ENCODE data around the gene CFL1. TPM values are rescaled to one million over a fixed set of nuclear protein-coding genes. Genes with fewer than 3 reads are reported as not detected.
A peak's percentile ranks its signal among the peaks of the same experiment; 100 is the strongest.

Gene CFL1
- total and polyA plus RNA-seq, 2 of the 8 experiments (the other 6 are each of a cell fraction or from before 2014, with no cell fraction given): 1,252 to 1,365 TPM

GRCh38 chr11:65884716-65885092 is 26.7 kb upstream of the CFL1 start (continued):
- peak; percentile 43 to 82; a peak in 1 of 4 replicates for TF ChIP-seq SIN3A (conservative IDR thresholded peaks at IDR 0.05 in 1 of 2, IDR thresholded peaks at IDR 0.05 in 1 of 2; ENCODE audit: low read depth in 1 of 2, low read length in 2 of 2)
- no peak for TF ChIP-seq TBP (IDR thresholded peaks at IDR 0.05; ENCODE audit: low read depth, low read length)
- TF ChIP-seq CTCF (IDR thresholded peaks at IDR 0.05; ENCODE audit: control extremely low read depth in 1 of 3, insufficient read depth in 1 of 3, low read depth in 1 of 3, low read length in 3 of 3): peak in 2 of 3 experiments; percentile 99 to 100; a peak in 3 of 4 replicates
- TF ChIP-seq GTF2F1 (IDR thresholded peaks at IDR 0.05; ENCODE audit: borderline replicate concordance, low read depth, low read length): no peak
- TF ChIP-seq CHD2 (IDR thresholded peaks at IDR 0.05; ENCODE audit: low read length): 0 out of 2 replicates have a peak, but pooled peaks have one; percentile 26
- no peak for TF ChIP-seq CHD7 (IDR thresholded peaks at IDR 0.05; ENCODE audit: insufficient replicate concordance, low read length)
- TF ChIP-seq YY1 (IDR thresholded peaks at IDR 0.05; ENCODE audit: low read depth, low read length): peak; percentile 87
- 0 out of 2 replicates have a peak, but pooled peaks have one; percentile 24 for TF ChIP-seq POLR2AphosphoS5 (IDR thresholded peaks at IDR 0.05; ENCODE audit: low read depth, low read length)
- TF ChIP-seq CEBPB (IDR thresholded peaks at IDR 0.05; ENCODE audit: low read depth, low read length): no peak

Data from H1 (cell line).